HG02610 (cell line): ENCODE measurements around the gene RERE.

Experiments
- ATAC-seq: cut with Tn5 transposase; IDR thresholded peaks from one replicate; pipeline ENCODE4 v1.9.1; 2021; ENCODE audit warnings: mild to moderate bottlenecking, moderate library complexity; ENCODE audit not compliant: unreplicated experiment

RERE gene

GRCh38 chr1:8817412-8818324, at the start of gene RERE:
Gene RERE, minus strand, starts transcription at chr1:8817640.
- ATAC-seq = peak; percentile 92

- ATAC-seq = no peak
These were observed 49.5 kb upstream of the RERE start for GRCh38 chr1:8866792-8867415.

DNA sequence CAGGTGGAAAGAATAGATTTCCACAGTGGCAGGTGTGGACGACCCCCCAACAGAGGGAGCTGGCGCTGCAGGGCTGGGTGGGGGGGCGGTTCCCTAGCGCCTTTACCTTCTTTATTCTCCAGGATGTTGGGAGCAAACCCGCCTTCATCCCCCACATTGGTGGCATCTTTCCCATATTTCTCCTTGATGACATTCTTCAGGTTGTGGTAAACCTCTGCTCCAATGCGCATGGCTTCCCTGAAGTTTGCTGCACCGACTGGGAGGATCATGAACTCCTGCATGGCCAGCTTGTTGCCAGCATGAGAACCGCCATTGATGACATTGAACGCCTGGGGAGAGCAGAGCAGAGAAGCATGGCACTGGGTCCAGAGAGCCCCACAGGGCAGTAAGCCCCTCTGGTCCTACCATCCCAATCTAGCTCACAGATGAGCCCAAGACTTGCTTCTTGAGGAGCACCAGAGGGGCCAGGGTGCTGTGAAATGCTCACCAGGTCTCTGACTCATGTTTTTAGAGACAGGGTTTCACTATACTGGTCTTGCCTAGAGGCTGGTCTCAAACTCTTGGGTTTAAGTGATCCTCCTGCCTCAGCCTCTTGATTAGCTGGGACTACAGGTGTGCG, 48.8 kb upstream of the RERE start:
- ATAC-seq = no peak

DNA sequence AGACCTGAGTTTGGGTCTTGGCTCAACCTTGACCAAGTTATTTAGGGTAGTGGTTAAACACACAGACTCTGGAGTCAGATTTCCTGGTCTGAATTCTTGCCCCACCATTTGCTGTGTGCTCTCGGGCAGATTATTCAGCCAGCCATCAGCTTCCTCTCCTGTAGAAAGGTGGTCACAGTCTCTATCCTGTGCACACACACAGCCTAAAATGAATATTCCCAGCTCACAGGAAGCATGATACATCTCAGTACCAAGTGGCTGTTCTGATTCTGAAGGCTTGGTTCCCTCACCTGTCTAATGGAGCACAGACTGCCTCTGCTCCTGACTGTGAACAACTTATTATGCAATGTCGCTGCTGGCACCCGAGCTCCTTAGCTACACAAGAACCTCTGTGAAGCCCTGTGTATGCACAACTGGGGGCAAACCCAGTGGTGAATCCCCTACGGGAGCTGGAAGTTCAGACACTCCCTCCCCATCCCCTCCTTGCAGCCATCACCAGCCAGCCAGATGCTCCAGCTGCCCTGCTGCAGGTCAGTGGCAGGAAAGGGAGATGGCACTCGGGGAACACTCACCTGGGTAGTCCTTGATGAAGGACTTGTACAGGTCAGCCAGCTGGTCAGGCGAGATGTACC, 47.4 kb upstream of the RERE start:
- no peak for ATAC-seq

- ATAC-seq = no peak
These were observed 46.4 kb upstream of the RERE start for GRCh38 chr1:8863794-8864233.

- ATAC-seq = no peak
These were observed 45.7 kb upstream of the RERE start for GRCh38 chr1:8863138-8863537.

DNA sequence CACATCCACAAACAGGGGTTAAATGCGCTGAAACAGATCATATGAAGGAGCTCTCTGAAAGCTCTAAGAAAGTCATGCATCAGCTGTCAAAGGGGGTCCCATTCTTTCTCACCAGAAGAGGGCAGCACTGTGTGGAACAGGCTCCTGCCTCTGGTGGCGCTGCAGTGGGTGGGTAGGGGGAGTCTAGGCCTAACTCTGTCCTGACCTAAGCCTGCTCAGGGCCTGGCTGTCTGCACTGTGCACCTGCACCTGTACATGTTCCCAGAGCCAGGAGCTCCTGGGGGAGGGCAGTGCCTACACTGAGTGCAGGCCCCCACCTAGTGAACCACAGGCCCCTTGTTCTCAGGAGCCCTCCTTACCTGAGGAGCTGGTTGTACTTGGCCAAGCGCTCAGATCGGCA, 45.1 kb upstream of the RERE start:
- ATAC-seq = no peak

GRCh38 chr1:8860738-8861516, 43.5 kb upstream of the RERE start:
- no peak for ATAC-seq

- ATAC-seq = no peak
These were observed 41.7 kb upstream of the RERE start for GRCh38 chr1:8858888-8859706.

DNA sequence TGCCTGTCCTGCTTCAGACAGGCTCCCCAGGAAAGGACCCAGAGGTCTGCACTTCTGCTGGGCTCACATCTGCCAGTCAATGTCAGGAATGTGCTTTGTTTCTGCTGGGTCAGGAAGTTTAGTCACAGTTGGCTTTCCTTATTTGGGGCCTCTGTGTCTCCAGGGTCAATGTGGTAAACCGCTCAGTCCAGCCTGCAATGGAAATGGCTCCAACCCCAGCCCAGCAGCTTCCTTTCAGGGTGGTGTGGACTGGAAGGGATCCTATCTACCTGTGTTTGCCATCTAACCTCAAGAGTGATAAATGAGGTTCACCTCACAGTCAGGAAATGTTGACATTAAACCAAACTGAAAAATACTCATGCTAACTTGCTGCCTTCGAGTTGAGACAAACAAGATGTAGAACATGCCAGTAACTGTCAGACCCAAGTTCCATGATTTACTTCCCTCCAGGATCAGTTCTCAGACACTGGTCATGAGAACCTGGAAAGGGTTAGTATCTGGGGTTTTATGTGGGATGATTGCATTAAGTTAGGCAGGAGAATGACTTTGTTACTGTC, 40.8 kb upstream of the RERE start:
- ATAC-seq = no peak

GRCh38 chr1:8856689-8857412, 39.4 kb upstream of the RERE start:
- ATAC-seq = no peak

DNA sequence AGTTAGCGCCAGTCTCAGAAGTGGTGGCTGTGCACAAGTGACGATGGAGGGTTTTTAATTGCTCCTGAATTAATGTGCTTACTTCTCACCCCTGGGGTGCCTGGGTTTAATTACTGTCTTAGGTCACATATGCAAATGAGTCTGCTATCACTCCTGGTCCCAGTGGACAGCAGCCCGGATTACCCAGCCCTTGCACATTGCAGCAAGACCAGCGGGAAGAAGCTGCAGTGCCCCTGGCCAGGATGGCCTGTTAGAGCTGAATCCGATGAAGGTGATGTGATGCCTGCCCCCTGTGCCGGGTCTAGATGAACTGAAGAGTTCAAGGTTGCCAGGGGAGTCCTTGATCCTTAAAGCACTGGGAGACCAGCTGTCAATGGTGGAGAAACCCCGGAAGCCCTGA, 36.8 kb upstream of the RERE start:
- ATAC-seq = no peak

DNA sequence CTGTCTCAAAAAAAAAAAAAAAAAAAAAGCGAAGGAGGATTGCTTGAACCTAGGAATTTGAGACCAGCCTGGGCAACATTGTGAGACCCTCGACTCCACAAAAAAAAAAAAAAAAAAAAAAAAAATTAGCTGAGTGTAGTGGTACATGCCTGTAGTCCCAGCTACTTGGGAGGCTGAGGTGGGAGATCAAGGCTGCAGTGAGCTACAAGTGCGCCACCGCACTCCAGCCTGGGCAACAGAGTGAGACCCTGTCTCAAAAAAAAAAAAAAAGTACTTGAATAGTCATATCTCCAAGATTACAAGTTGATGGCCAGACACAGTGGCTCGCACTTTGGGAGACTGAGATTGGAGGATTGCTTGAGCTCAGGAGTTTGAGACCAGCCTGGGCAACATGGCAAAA, 33.6 kb upstream of the RERE start:
- ATAC-seq = no peak

GRCh38 chr1:8848663-8849386, 31.4 kb upstream of the RERE start:
- peak; percentile 43 for ATAC-seq

DNA sequence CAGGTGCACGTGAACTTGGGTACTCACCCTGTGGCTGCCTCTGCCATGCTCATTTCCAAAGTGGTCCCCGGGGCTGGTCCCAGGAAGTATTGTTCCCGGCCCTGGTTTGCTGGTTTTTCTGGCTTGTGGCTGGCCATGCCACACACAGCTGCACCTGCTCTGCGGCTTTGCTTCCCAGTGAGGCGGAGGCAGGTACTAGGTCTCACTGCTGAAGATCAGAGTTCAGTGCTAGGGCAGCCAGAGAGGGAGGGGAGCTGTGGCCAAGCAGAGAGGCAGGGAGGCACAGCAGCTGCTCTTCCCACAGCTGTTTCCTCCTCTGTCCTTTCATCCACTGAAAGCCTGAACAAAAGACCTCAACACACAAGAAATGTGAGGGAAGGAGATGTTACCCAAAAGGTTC, 30.6 kb upstream of the RERE start:
- ATAC-seq = no peak

DNA sequence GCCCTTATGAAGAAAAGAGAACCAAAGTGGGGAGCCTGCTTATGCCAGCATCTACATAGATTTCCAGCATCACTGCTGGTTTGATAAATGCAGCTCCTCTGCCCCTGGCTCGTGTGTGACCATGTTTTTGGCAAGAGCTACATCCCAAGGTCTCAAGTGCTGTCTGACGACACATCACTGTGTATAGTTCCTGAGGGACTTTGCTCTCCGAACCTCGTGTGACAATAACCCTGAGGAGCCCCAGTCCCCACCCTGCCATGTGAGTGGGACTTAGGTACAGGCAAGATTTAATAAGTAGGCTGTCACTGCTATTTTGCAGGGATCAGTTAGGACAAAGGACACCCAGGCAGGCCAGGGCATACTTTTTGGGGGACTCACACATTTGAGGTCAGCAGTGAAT, 28.8 kb upstream of the RERE start:
- no peak for ATAC-seq

- ATAC-seq = no peak
These were observed 28.0 kb upstream of the RERE start for GRCh38 chr1:8845104-8846097.
